GM21737 (cell line): ENCODE measurements around the gene SCNM1.

Experiments used
- ATAC-seq: cut with Tn5 transposase; IDR thresholded peaks from one replicate; pipeline ENCODE4 v1.9.1; 2021; ENCODE audit warnings: mild to moderate bottlenecking, moderate library complexity; ENCODE audit not compliant: unreplicated experiment

The SCNM1 gene

GRCh38 chr1:151165738-151166504 is at the start of gene SCNM1, which contains the start of gene LYSMD1:
Gene SCNM1 (plus strand): TSS chr1:151166144. CDS start chr1:151166153, 9 bp downstream.
Gene LYSMD1 (minus strand): TSS chr1:151165902. CDS start chr1:151165258, 644 bp downstream.
- peak; percentile 75 for ATAC-seq

- no peak for ATAC-seq
Measured at GRCh38 chr1:151124763-151125403, 41.1 kb upstream of the SCNM1 start.

- ATAC-seq, result no peak
Measured at GRCh38 chr1:151128800-151129199, 37.1 kb upstream of the SCNM1 start.

GRCh38 chr1:151130987-151131586 is 34.9 kb upstream of the SCNM1 start:
- ATAC-seq, result peak; percentile 92

GRCh38 chr1:151131701-151132334 is 34.1 kb upstream of the SCNM1 start:
- ATAC-seq, result no peak

- ATAC-seq, result no peak
Measured at GRCh38 chr1:151132335-151133017, 33.5 kb upstream of the SCNM1 start.

GRCh38 chr1:151133018-151133806 is 32.7 kb upstream of the SCNM1 start:
- no peak for ATAC-seq

- ATAC-seq, result no peak
Measured at GRCh38 chr1:151134396-151134795, 31.5 kb upstream of the SCNM1 start.

- ATAC-seq, result no peak
Measured at GRCh38 chr1:151134991-151135390, 31.0 kb upstream of the SCNM1 start.

GRCh38 chr1:151135433-151136385 is 30.2 kb upstream of the SCNM1 start:
- no peak for ATAC-seq

GRCh38 chr1:151137789-151138188 is 28.2 kb upstream of the SCNM1 start:
- ATAC-seq, result no peak

- ATAC-seq, result no peak
Measured at GRCh38 chr1:151142411-151143056, 23.4 kb upstream of the SCNM1 start.

GRCh38 chr1:151143057-151143435 is 22.9 kb upstream of the SCNM1 start:
- ATAC-seq, result no peak

- ATAC-seq, result no peak
Measured at GRCh38 chr1:151143986-151144385, 22.0 kb upstream of the SCNM1 start.

- ATAC-seq, result no peak
Measured at GRCh38 chr1:151144474-151145303, 21.3 kb upstream of the SCNM1 start.

- ATAC-seq, result no peak
Measured at GRCh38 chr1:151145304-151146071, 20.5 kb upstream of the SCNM1 start.

- no peak for ATAC-seq
Measured at GRCh38 chr1:151146072-151146411, 19.9 kb upstream of the SCNM1 start.
